Body of pancreas (tissue), 4 donors: ENCODE measurements around the gene TXNDC15.

Experiments
- POLR2A ChIP-seq, 3 donors: fragments of 450-650 bp; IDR thresholded peaks; one replicate each; pipeline ENCODE4 v1.6.1; 2016; ENCODE audit warnings: antibody characterized with exemption in 3 of 3, mild to moderate bottlenecking in 2 of 3
- TF ChIP-seq, protein P1 (sequence below), 7 experiments: fragments of 450-650 bp in 4 of 7; fragments of 200-600 bp in 3 of 7; sonication (generic) in 3 of 7; IDR thresholded peaks; one replicate each; pipeline ENCODE4 v1.5.1; 2016 to 2019; ENCODE audit warnings: antibody characterized with exemption in 7 of 7

DNA sequence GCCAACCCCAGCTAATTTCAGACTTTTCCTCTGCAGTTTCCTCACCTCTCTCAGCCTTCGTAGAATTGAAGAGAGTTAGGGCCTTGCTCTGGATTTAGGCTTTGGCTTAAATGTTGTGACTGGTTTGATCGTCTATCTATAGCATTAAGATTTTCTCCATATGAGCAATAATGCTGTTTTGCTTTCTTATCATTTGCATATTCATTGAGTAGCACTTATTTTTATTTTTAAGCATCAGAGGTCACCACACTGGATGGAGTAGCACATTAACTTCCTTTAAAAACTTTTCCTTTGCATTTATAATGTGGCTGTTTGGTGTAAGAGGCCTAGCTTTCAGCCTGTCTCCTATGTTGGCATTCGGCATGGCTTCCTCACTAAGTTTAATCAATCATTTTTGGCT lies 18.1 kb downstream of the TXNDC15 start:
- TF ChIP-seq, protein P1, sequence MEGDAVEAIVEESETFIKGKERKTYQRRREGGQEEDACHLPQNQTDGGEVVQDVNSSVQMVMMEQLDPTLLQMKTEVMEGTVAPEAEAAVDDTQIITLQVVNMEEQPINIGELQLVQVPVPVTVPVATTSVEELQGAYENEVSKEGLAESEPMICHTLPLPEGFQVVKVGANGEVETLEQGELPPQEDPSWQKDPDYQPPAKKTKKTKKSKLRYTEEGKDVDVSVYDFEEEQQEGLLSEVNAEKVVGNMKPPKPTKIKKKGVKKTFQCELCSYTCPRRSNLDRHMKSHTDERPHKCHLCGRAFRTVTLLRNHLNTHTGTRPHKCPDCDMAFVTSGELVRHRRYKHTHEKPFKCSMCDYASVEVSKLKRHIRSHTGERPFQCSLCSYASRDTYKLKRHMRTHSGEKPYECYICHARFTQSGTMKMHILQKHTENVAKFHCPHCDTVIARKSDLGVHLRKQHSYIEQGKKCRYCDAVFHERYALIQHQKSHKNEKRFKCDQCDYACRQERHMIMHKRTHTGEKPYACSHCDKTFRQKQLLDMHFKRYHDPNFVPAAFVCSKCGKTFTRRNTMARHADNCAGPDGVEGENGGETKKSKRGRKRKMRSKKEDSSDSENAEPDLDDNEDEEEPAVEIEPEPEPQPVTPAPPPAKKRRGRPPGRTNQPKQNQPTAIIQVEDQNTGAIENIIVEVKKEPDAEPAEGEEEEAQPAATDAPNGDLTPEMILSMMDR (IDR thresholded peaks at IDR 0.05), result no peak
- TF ChIP-seq POLR2A (IDR thresholded peaks at IDR 0.05), result no peak
